HT-29 (cell line): ENCODE results near the gene GOLPH3. TPM values are rescaled to one million over a fixed set of nuclear protein-coding genes. Genes with fewer than 3 reads are reported as not detected.
"Not testable (repeated sequence)": the region's sequence is repeated elsewhere in the genome, so short reads cannot be mapped to it uniquely, and the experiment has no call there.

Experiments used
- DNase-seq: peaks from one replicate; pipeline ENCODE4 v3.0.0-alpha.2; 2015; ENCODE audit warnings: low spot score
- total RNA-seq: library from RNA; depleted of rRNA; stranded (reverse); fragments of >200 nt; shearing (Covaris generic); gene quantifications from 2 replicates; pipeline ENCODE4 v1.2.3, GENCODE V29; 2014

GOLPH3 gene
- total RNA-seq, 1 experiment from 2014 or later: 132 TPM

DNA sequence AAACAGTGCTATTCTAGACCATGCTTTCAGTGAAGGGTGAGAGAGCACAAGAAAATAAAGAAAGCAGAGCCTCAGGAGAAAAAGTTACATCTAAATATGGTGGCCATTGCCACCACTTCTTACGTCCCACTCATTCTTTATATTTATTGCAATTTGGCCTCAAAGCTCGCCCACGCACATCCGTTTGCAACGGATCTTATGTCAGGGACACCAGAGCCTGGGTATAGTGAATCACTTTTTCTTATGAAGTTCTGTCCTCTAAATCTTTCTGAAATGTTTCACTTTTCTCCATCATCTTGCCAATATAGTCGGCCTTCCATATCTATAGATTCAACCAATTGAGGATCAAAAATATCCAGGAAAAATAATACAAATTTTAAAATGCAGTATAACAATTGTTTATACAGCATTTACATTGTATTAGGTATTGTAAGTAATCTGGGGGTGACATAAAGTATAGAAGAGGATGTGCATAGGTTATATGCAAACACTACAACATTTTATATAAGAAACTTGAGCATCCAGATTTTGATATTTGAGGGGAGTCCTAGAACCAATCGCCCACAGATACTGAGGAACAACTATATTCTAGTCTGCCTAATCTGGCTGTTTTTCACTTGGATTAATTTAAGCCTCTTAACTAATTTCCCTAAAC is 35.2 kb downstream of the GOLPH3 start:
- no peak for DNase-seq

DNA sequence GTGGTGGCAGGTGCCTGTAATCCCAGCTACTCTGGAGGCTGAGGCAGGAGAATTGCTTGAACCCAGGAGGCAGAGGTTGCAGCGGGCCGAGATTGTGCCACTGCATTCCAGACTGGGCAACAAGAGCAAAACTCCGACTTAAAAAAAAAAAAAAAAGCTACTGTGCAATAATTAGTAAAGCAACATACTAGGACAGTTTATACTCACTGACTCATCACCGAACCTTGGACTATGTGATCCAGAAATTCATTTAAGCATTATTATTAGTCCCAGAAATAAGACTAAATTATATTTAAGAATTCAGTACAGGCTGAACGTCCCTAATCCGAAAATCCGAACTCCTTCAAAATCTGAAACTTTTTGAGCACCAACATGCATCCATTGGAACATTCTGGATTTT is 37.8 kb downstream of the GOLPH3 start:
- DNase-seq: peak; percentile 23

DNA sequence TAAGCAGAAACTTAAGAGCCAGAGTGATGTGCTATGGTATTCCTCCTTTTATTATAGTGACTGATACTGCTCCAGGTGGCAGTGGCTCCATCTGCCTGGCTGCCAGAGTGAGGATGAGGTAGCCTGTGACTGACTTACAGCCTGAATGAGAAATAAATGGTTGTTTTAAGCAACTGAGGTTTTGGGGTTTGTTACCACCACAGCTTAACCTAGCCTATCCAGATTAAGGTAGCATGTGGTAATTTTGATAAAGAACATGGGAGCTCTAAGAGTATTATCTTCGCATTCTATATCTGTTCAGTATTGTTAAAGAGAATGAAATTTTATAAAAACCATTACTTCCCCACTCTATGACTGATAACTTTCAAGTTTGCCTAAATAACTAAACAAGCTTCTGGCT is 39.0 kb downstream of the GOLPH3 start:
- no peak for DNase-seq

DNA sequence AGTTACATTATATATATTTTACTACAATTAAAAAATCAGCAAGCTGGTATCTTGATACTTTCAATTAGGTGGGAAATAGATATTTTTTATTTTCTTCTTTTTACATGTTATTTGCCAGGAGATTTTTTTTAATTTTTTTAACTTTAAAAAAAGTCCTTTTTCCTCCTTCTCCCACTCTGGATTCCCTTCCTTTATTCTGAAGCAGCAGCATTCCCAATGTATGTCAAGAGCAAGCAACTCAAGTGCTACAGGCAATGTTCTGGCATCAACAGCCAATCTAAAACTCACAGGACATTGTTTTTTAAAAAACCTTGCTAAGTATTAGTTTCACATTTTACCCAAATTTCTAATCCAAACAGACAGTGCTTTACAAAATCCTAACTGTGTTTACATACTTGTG is 41.4 kb downstream of the GOLPH3 start:
- DNase-seq: no peak

DNA sequence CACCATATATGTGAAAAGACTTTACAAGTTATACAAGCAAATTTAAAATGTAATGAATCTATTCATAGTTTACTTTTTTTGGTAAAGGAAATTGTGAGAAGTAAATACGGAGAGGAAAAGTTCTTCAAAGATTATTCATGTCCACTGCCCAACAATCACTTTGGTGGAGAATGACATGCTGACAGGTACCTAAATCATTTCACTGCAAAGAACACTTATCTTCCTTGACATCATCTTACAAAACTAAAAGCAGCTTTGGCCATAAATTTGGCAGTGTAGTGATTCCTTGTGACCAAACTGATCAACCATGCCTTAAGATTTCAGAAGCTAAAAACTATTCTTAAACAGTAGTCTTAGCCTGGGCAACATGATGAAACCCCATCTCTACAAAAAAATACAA is 42.5 kb downstream of the GOLPH3 start:
- DNase-seq: no peak

DNA sequence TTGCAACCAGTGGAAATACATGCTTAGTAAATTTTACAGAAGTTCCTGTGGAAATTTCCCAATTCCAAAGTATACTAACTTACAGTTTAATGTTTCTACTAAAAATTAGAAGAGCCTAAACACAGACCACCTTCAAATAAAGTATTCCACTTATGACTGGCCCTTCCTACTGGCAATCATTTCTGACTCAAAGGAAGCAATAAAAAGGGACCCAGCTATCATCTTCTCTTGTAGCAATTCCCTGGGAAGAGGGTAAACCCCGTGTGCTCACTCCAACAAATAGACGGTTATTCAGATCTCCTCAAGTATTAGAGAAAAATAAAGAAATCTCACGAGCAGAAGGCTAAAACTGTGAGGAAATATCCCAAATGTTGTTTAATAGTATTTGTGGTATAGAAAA is 43.3 kb downstream of the GOLPH3 start:
- no peak for DNase-seq

DNA sequence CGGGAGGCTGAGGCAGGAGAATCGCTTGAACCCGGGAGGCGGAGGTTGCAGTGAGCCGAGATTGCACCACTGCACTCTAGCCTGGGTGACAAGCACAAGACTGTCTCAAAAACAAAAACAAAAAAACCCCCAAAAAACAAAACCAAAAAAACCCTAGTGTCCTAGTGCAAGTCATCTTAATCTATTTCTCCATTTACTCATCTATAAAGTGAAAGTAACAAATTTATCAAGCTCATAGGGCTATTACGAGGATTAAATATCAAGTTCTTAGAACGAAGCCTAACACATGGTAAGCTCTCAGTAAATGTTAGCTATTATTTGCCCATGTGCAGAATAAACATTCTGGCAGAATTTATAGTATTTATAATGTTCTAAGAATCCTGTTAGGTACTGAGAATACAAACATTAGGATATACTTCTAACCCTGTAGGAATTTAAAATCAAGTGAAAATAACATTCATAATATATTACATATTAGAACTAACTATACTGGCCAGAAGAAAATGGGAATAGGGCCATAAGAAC is 45.0 kb downstream of the GOLPH3 start:
- no peak for DNase-seq

DNA sequence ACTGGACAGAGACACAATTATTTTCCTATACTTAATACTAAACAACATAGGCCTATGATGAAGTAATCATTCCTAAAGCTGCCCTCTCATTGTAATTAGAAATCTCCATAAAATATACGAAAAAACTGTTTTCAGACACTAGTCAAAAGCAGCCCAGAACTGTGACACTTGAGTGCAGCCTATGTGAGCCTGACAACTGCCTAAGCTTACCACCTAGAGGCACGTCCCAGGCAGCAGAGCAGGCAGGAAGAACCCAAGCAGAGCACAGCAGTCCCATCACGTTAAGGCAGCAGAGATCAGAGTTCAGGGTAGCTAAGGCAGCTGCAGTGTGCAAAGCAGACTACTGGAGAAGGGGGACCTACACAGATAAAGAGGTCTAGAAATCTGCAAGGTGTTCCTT is 46.4 kb downstream of the GOLPH3 start:
- no peak for DNase-seq

DNA sequence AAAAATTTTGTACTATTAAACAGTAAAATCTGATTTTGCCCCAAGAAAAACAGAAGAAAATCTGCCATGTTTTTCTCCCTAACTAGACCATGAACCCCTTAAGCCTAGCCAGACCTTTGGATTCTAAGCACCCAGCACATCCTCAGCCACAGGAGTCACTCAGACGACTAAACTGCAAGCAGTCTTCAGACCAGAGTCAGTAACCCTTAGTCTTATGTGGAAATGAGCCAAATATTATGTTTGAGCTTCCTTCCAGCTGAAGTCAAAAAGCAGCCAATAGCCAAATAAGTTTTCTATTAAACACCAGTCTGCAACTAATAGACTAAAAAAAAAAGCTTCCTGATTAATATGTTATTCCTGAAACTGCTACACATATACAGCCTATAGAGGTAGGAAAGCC is 47.4 kb downstream of the GOLPH3 start:
- DNase-seq: no peak

DNA sequence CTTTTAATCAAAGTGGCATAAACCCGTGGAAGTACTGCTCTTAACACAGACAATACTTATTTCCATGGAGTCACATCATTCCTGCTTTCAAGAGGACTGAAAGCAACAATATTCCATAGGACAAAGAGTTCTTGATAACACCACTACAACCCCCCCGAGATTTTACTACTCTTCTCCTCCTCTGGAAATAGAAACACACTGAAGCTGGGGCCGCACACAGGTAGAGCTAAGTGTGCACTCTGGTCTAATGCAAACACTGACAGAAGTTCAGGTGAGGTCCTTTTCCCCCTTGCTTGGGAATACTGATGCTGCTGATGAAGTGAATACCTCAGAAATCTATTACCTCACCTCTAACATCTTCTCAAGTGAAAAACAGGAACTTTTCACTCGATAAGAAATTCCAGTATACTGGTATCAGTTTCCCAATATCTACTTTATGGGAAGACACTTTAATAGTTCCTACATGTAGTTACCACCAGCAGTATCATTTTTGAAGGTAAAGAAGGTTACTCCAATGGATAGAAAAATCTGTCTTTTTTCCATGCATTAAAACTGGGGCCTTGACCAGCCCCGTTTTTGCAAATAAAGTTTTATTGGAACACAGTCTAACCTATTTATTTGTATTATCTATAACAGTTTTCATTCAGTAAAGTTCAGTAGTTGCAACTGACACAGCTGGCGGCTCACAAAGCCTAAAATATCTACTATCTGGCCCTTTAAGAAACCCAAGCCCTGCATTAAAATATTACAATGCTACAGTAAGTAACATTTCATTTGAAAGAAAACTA is 50.0 kb downstream of the GOLPH3 start:
- no peak for DNase-seq

DNA sequence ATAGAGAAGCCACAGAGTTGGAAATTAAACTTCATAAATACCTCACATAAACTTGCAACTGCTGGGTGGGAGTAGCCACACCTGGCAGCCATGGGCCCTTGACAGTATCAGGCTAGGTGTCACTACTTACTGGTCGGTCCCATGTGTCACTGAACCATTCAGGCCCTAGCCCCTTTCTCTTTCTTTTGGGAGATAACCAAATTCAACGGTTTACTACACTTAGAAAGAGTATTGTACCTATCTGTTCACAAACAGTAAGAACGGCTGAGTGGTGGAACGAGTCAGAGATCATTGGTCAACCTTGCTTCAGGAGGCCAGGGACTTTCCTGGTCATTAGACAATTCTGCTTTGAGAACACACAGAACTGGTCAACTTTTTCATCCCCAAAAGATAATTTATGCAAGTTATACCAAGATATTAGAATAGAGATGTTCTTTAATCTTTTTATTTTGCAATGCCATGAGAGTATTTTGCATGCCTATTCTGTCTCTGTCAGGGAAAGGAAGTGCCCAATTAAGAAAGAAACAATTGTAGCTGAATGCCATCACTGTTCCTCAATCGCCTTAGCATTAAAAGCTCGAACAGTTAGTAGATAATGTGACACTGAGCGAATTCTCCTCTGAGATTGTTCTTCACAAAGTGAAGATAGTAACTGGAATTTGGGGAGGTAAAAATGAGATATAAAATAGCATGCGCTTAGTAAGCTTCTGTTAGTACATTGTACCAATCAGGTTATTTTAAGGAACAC is 50.9 kb downstream of the GOLPH3 start:
- no peak for DNase-seq

DNA sequence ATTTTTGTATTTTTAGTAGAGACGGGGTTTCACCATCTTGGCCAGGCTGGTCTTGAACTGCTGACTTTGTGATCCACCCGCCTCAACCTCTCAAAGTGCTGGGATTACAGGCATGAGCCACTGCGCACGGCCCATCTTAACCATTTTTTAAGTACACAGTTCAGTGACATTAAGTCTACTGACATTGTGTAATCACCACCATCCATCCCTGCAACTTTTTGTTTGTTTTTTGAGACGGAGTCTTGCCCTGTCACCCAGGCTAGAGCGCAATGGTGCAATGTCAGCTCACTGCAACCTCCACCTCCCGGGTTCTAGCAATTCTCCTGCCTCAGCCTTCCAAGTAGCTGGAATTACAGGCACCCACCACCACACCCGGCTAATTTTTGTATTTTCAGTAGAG is 55.2 kb downstream of the GOLPH3 start:
- DNase-seq: not testable (repeated sequence)

DNA sequence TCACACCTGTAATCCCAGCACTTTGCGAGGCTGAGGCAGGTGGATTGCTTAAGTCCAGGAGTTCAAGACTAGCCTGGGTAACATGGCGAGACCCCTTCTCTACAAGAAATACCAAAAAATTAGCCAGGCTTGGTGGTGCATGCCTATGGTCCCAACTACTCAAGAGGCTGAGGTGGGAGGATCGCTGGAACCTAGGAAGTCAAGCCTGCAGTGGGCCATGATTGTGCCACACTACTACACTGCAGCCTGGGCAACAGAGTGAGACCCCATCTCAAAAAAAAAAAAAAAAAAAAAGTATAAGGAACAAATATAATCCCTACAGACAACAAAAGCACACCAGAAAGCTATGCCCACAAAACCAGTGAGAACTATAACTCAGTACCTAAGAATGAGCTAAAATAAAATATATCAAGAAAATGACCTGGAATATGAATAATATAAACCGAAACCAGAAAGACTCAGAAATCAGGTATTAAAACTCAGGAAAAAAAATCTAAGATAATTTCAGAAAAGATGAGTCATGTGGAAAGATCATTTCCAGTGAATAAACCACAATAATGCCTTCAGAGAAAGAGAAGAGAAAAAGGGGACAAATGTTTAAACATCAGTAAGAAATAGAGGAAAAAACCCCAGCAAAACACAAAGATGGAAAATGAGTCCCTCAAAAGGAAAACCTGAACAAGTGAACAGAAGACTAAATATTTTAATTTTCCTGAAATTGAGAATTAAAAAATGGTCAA is 57.4 kb downstream of the GOLPH3 start:
- no peak for DNase-seq

DNA sequence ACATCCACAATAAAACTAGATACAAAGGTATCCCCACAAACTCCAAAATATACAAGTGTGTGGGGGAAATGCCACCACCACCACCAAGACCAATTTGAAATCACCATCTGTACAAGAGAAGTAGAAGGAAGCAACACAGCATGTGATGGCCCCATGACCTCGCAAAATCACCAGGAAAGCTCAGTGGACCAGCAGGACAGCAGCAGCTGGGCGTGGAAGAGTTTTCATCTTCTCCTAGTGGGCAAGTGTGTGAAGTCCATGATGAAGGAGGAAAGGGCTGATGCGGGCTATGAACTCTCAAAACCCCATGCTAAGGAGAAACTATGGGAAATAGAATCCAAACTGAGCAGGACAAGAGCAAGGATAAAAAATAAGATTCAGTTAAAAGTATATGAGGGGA is 58.1 kb downstream of the GOLPH3 start:
- DNase-seq: no peak

DNA sequence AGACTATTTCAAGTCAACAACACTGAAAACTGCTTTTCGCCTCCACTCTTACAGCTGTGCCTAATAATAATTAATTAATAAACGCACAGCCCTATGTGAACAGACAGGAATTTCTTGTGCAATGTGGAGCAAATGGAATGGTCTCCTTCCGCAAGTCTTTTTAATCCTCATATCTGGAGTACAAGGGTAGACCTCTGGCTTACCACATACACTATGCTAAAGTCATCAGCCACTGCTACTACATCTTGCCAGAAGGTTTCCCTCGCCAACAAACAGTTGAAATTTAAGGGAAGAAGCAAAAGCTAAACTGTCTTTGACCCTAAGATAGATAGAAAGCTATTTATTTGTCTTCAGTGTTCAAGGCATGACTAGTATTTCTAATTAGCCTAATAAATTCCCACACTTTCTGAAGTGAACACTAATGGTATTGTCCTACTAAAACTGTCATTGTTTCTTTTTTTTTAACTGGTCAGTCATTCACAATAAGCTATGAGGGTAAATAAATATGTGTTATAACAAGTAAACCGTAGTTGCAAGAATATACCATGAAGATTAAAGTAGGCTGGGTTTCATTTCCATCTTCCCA is 63.9 kb downstream of the GOLPH3 start:
- DNase-seq: no peak

DNA sequence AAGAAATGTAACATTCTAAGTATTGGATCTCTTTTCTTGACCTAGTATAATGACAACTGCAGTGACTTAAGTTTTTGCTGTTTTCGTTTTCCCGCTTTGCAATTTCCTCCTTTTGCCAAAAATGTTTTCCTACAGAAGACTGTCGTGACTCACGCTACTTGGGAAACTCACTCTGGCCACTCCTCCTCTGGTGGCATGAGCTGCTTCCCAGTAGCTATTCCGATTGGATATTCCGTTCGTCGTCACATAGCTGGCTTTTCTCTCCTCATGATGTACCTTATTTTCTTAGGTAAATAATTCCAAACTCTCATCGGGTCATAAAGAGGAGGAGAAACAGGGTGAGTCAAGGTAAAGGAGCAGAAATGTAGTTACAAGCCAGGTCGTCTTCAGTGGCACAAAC is 64.9 kb downstream of the GOLPH3 start:
- DNase-seq: no peak

DNA sequence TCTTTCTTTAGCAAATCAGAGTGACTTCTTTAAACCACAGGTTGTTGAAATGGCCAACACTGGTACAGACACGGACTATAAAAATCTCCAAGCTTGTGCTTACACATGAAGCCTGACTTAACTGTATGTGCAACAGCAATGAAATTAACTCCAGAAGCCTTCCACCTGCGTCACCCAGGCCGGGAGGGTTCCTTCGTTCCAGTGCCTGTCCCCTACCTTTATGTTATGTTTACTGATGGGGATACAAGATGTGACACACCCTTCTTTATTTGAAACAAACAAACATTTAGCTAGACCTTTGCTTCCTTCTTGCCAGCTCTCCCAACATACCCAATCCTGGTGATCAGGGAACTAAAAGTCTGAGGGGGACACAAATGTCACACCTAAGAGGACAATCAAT is 66.0 kb downstream of the GOLPH3 start:
- no peak for DNase-seq

DNA sequence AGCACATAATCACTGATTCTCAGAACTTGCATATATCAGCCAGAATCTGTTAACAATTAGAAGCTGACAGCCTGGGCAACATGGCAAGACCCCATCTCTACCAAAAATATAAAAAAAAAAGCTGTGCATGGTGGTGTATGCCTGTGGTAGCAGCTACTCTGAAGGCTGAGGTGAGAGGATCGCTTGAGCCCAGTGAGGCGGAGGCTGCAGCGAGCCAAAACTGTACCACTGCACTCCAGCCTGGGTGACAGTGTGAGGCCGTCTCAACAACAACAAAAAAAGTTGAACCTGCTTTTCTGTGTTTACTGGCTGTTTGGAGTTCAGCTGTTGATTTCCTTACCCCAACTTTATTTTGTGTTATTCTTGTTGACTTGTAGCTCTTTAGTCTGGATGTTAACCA is 66.8 kb downstream of the GOLPH3 start:
- DNase-seq: no peak

DNA sequence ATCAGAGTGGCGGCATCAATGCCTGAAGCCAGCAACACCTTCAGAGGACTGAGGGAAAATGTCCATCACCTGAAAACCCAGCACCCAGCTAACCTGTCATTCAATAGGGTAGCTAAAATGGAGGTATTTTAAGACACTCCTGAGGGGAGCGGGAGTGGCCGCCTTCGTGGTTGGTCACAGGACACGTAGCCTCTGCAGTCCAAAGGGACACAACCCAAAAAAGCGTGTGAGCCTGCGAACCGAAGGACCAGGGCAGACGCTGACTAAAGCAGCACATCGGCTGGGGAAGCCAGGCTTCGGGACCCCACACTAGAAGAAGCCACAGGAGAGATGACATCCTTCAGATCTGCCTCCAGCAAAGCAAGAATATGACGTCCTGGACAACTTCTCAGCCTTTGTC is 70.6 kb downstream of the GOLPH3 start:
- DNase-seq: no peak

DNA sequence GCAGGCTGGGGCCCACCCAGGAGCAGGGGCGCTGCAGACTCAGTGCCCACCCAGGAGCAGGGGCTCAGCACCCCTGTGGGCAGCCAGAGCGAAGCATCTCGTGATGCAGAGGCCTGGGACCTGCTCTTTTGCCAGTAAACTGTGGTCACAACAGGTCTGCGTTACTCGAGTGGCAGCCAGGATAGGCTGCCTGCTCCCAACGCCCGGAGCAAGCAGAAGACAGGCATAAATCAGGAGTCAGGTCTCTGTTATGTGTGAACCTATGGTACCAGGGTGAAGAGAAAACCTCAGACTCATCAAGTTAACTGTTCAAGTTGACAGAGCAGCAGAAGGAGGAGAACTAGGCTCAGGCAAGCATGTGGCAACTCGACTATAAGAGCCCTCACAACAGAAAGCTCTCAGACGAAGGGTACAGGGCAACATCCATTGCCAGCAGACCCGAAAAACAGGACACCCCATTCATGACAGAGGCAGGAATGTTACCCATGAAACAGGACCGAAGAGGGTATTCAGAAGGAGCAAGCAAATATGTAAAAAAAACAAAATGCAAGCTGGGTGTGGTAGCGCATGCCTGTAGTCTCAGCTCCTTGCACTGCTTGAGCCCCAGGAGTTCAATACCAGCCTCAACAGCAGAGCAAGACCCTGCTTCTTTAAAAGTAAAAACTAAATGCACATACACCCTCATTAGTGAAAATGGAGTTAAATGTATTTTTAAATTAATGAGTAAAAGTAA is 71.7 kb downstream of the GOLPH3 start:
- no peak for DNase-seq
